Measurements from ENCODE around the gene ARMH1.

ARMH1 gene

GRCh38 chr1:44625348-44625747 lies 49.2 kb upstream of the ARMH1 start:
- POLR2A ChIA-PET = no interaction called here
- TF ChIP-seq ZNF184 (tag by site-specific recombination; IDR thresholded peaks at IDR 0.05) (no peak), WT1 (tag by site-specific recombination; IDR thresholded peaks at IDR 0.05) (no peak), ZNF311 (tag by site-specific recombination; IDR thresholded peaks at IDR 0.05; ENCODE audit: borderline replicate concordance) (no peak), ZBTB21 (tag by site-specific recombination; IDR thresholded peaks at IDR 0.05) (no peak), ZNF23 (tag by site-specific recombination; IDR thresholded peaks at IDR 0.05; ENCODE audit: borderline replicate concordance) (no peak), GLI2 (tag by site-specific recombination; IDR thresholded peaks at IDR 0.05; ENCODE audit: borderline replicate concordance, low read depth) (no peak), ZNF391 (tag by site-specific recombination; IDR thresholded peaks at IDR 0.05; ENCODE audit: borderline replicate concordance, low read depth) (no peak), MEIS1 (CRISPR knock-in tag; IDR thresholded peaks at IDR 0.05; ENCODE audit: borderline replicate concordance) (no peak), ZNF19 (tag by site-specific recombination; IDR thresholded peaks at IDR 0.05; ENCODE audit: low read depth) (no peak), ZNF792 (tag by site-specific recombination; IDR thresholded peaks at IDR 0.05) (no peak), ZNF610 (tag by site-specific recombination; IDR thresholded peaks at IDR 0.05; ENCODE audit: borderline replicate concordance) (no peak), ZNF768 (tag by site-specific recombination; IDR thresholded peaks at IDR 0.05) (no peak)
- Histone ChIP-seq H3K4me1 (ENCODE audit: control insufficient read depth, insufficient read depth, low read length) (no peaks in the 10 kb centered on the region), H3K36me3 (ENCODE audit: control insufficient read depth in 2 of 2, insufficient read depth in 1 of 2, low read length in 2 of 2) (no peaks in the 10 kb centered on the region), H3K27ac (ENCODE audit: extremely low read depth, low read depth, low read length) (no peak overlapping the region), H3K9me3 (ENCODE audit: control insufficient read depth, insufficient read depth, low read depth, low read length) (no peaks in the 10 kb centered on the region), H3K4me3 (ENCODE audit: low read depth, low read length) (no peak overlapping the region)
- CTCF ChIA-PET = no interaction called here

GRCh38 chr1:44628962-44629756 lies 45.4 kb upstream of the ARMH1 start:
- H3K27ac ChIP-seq (ENCODE audit: extremely low read depth, low read depth, low read length) = no peak overlapping the region
- H3K9me3 ChIP-seq (ENCODE audit: control insufficient read depth, insufficient read depth, low read depth, low read length) = no peaks in the 10 kb centered on the region
- ChIA-PET POLR2A (no interaction called here), CTCF (interaction anchor here (0.6 to 7.3 kb wide), 8 partner anchors 14 to 864 kb away, joined by 3 to 47 read pairs (median 3); no protein-coding TSS in a partner anchor)
- H3K4me3 ChIP-seq (ENCODE audit: low read depth, low read length) = no peak overlapping the region
- no peaks in the 10 kb centered on the region for H3K4me1 ChIP-seq (ENCODE audit: control insufficient read depth, insufficient read depth, low read length)
- peaks cover 0 to 15% of the 10 kb centered on the region in 2 experiments; a peak in 1 of 3 replicates for H3K36me3 ChIP-seq (ENCODE audit: control insufficient read depth in 2 of 2, insufficient read depth in 1 of 2, low read length in 2 of 2)
- TF ChIP-seq ZNF433 (tag by site-specific recombination; IDR thresholded peaks at IDR 0.05; ENCODE audit: low read depth) (no peak), ZNF157 (tag by site-specific recombination; IDR thresholded peaks at IDR 0.05) (no peak), ZNF24 (tag by site-specific recombination; IDR thresholded peaks at IDR 0.05) (no peak), ZSCAN16 (tag by site-specific recombination; IDR thresholded peaks at IDR 0.05) (no peak), ZNF692 (tag by site-specific recombination; IDR thresholded peaks at IDR 0.05) (no peak), ZBTB1 (tag by site-specific recombination; IDR thresholded peaks at IDR 0.05) (no peak), ZNF362 (tag by site-specific recombination; IDR thresholded peaks at IDR 0.05) (no peak), ZNF140 (tag by site-specific recombination; IDR thresholded peaks at IDR 0.05) (no peak), ZNF645 (tag by site-specific recombination; IDR thresholded peaks at IDR 0.05) (no peak), ZNF843 (tag by site-specific recombination; IDR thresholded peaks at IDR 0.05) (no peak), ZNF174 (tag by site-specific recombination; IDR thresholded peaks at IDR 0.05) (no peak), PRDM1 (tag by site-specific recombination; IDR thresholded peaks at IDR 0.05) (no peak), MEIS1 (CRISPR knock-in tag; IDR thresholded peaks at IDR 0.05; ENCODE audit: borderline replicate concordance) (no peak), ZNF76 (tag by site-specific recombination; IDR thresholded peaks at IDR 0.05; ENCODE audit: borderline replicate concordance, low read depth) (no peak), ZNF10 (tag by site-specific recombination; IDR thresholded peaks at IDR 0.05) (no peak), ZNF560 (tag by site-specific recombination; IDR thresholded peaks at IDR 0.05; ENCODE audit: borderline replicate concordance) (no peak), ZNF658 (tag by site-specific recombination; IDR thresholded peaks at IDR 0.05) (no peak), BCL6B (tag by site-specific recombination; IDR thresholded peaks at IDR 0.05) (no peak)

All from HEK293 (cell line).